ENCODE results near the gene SURF1. TPM values are rescaled to one million over a fixed set of nuclear protein-coding genes. Genes with fewer than 3 reads are reported as not detected.
"Not testable (repeated sequence)": the region's sequence is repeated elsewhere in the genome, so short reads cannot be mapped to it uniquely, and the experiment has no call there.

Gene SURF1
- total RNA-seq, 1 donor from 2014 or later = 30.7 TPM

DNA sequence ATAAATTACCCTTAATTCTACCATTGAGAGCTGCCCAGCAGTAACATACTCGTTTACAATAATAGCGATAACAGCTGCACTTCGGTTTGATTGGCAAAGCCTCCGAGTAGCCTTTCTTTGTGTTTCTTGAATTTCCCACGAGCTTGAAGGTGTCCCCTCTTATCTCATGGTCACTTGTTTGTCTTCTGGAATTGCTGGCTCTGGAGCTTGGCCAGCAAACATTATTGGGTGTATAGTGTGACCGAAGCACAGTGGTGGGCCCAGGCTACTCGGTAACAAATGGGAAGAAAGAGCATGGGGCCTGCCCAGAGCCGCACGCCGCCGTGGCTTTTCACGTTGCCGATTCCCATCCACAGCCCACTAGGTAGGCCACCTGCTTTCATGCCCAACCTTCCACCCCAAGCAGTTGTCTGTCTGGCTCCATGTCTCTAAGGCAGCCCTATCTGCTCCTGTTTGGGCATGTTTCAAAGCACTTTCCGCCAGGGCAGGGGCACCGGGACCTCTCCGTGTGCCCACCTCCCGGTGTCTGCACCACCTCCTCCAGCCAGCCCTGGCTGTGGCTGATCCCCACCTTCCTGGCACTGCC lies 28.5 kb upstream of the SURF1 start:
- DNase-seq (ENCODE audit: low read depth) = no peak

DNA sequence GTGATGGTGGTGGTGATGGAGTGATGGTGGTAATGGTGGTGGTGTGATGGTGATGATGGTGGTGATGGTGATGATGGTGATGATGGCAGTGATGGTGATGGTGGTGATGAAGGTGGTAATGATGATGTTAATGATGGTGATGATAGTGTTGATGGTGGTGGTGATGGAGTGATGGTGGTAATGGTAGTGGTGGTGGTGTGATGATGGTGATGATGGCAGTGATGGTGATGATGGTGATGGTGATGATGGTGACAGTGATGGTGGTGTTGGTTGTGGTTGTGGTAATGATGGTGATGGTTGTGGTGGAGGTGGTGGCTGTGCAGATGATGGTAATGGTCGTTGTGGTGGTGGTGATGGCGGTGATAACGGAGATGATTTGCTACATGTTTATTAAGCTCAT lies 27.2 kb upstream of the SURF1 start:
- DNase-seq (ENCODE audit: low read depth) = no peak

- no peak for DNase-seq (ENCODE audit: low read depth)
Measured at GRCh38 chr9:133382507-133383141, 26.3 kb upstream of the SURF1 start.

DNA sequence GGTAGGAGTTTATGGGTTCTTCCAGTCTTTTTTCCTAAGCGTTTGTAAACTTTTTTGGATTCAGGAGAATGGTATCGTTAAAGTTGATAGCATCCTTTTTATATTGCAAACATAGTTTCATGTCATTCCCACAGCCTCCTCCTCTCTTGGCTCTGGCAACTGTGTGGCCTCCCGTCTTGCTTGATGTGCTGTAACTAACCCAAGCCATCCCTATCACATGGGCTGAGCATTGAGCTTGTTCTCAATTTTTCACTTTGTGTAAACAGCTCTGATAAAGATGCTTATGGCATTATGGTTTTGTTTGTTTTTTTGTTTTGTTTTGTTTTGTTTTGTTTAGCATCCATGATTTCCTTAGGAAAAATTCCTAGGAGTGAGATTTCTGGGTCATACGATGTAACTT lies 24.4 kb upstream of the SURF1 start:
- DNase-seq (ENCODE audit: low read depth) = no peak

GRCh38 chr9:133379153-133380086 lies 23.1 kb upstream of the SURF1 start:
- DNase-seq (ENCODE audit: low read depth) = no peak

DNA sequence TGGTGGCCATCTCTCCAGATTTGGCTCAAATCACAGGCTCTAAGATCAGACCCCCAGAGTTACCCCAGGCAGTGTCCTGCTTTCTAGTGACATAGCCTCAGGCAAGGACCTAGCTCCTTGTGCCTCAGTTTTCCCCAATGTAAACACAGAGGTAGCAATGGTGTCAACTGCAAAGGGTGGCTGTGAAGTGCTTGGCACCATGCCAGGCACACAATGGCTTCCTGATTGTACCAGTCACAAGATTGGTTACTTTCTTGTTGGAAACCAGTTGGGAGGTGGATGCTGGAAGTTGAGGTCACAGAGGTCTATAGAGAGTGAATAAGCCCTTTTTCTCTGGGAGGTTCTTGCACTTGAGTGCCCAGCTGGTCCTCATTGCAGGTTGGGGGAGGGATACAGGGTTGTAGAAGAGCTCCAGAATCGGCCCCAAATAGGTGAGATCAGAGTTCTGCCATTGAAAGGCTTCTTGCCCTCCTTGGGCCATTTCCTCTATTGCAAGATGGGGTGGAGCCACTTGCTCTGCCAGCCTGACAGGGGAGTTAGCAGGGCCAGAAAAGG lies 22.2 kb upstream of the SURF1 start:
- DNase-seq (ENCODE audit: low read depth) = no peak

DNA sequence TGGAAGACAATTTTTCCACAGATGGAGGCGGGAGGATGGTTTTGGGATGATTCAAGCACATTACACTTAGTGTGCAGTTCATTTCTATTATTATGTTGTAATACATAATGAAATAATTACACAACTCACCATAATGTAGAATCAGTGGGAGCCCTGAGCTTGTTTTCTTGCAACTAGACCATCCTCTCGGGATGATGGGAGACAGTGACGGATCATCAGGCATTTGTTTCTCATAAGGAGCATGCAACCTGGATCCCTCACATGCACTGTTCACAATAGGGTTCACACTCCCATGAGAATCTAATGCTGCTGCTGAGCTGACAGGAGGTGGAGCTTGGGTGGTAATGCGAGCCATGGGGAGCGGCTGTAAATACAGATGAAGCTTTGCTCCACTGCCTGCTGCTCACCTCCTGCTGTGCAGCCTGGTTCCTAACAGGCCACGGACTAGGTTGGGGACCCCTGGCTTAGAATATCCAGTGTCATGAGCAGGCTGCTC lies 21.5 kb upstream of the SURF1 start:
- no peak for DNase-seq (ENCODE audit: low read depth)

DNA sequence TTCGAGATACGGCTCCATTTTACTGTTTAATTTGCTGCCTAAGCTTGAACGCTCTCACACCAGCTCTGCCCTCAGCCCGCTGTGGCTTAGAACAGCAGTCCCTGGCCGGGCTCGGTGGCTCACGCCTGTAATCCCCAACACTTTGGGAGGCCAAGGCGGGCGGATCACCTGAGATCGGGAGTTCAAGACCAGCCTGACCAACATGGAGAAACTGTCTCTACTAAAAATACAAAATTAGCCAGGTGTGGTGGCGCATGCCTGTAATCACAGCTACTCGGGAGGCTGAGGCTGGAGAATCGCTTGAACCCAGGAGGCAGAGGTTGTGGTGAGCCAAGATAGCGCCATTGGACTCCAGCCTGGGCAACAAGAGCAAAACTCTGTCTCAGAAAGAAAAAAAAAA lies 21.0 kb upstream of the SURF1 start:
- not testable (repeated sequence) for DNase-seq (ENCODE audit: low read depth)

DNA sequence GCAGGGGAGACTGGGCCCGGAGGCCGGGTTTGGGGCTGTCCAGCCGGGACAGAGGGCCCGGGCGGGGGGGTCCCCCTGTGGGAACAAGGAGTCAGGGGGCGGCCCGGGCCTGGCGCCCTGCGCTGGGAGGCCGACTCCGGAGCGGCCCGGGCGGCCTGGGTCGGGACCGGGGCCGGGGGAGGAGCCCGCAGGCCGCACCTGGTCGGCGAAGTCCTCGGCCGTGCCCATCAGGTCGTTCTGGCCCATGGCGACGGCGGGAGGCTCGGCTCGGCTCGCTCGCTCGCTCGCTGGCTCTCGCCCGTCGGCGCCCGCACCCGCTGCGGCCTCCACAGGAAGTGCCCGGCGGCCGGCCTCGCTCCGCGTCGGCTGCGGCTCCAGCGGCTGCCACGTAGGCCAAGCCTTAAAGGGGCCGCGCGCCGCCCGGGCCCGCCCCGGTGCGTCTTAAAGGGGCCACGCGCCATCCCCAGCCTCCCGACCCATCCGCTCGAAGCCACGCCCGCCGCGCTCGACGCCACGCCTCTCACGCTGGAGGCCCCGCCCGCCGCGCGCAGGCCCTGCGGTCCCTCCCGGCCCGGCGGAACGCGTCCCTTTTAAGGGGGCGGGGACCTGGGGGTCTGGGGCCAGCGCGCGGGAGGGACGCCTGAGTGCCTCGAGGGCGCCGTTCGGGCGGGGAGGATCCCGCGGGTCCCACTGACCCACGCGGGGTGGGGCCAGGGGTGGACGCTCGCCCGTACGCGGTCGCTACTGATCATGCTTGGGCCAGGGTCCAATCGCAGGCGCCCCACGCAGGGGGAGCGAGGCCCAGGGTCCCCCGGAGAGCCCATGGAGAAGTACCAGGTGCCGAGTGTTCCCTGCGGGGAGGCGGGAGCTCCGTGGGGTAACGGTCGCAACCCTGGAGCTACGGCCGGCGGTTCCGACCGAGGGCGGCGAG lies 19.7 kb upstream of the SURF1 start, which contains the start of the genes STKLD1 and SURF4:
STKLD1 (plus strand) TSS at position 643 of the 931 bp plus-strand sequence; CDS start at position 751, 108 bp downstream.
SURF4 (minus strand) TSS at position 337 of the 931 bp plus-strand sequence; CDS start at position 246, 91 bp downstream.
- DNase-seq (ENCODE audit: low read depth) = peak; percentile 96

DNA sequence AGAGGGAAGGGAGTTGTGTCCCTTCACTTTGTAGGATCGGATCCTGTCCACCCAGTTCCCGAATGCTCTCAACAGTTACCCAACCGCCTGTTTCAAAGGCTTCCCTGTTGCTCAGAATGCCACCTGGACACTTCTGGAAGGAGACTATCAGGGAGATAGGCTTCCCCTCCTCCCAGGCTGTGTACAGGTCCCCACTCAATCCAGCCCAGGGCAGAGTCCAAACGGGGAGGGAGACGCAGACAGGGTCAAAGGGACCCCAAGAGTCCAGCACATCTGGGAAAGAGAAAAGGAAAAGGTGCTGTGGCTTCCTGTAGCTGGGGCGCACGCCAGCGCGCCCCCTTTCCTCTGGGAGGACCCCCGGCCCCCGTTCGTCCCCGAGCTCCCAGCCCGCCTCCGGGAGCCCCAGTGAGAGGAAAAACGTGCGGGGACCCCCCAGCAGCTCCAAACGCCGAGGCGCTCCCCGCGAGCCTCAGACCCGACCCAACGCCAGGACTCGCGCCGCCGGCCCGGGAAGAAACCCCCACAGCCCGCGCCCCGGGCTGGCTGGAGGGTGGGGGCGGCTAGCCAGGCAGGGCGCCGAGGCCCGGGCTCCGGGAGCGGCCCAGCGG lies 18.9 kb upstream of the SURF1 start:
- peak; percentile 41 for DNase-seq (ENCODE audit: low read depth)

DNA sequence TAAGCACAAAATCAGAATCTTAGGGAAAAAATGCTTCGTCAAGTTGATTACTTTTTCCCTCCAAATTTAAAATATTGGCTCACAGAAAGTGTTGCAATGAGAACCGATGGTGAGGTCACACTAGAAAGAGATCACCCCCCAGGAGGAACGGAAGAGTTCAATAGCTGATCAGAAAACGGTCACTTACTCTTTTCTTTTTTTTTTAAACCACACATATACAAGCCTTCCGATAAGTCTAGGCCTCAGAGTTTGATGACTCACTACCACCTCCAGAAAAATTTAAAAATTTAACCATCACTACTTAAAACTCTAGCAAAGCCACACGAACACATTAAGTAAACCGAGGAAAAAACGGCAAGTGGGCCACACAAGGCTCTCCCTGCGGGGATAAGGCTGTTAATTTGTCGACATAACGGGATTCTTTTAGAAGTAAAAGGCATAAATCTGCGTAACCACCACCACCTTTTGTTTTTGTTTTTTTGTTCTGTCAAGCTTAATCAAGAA lies 18.4 kb upstream of the SURF1 start:
- no peak for DNase-seq (ENCODE audit: low read depth)

GRCh38 chr9:133372144-133372543 lies 15.9 kb upstream of the SURF1 start:
- DNase-seq (ENCODE audit: low read depth) = no peak

DNA sequence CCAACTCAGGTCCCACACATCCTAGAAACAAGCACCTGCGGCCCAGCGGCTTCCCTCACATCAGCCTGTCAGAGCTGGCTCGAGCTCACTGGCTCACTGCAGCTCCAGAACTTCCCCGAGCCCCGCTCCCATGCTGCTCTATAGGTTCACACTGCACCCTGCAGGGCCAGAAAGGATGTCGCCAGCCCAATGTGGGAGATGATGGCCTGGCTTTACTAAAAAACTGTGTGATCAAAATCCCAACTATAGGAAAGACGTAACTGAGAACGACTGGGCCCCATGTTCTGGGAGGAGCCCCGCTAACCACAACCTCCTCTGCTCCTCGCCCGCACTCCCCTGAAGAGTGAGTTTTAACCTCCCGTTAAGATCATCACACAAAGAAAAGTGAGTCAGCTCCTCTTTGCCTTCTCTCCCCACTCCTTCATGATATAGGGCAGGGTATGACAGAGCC lies 15.0 kb upstream of the SURF1 start:
- DNase-seq (ENCODE audit: low read depth) = no peak

- DNase-seq (ENCODE audit: low read depth) = no peak
Measured at GRCh38 chr9:133370685-133371084, 14.4 kb upstream of the SURF1 start.

- no peak for DNase-seq (ENCODE audit: low read depth)
Measured at GRCh38 chr9:133369933-133370332, 13.6 kb upstream of the SURF1 start.

DNA sequence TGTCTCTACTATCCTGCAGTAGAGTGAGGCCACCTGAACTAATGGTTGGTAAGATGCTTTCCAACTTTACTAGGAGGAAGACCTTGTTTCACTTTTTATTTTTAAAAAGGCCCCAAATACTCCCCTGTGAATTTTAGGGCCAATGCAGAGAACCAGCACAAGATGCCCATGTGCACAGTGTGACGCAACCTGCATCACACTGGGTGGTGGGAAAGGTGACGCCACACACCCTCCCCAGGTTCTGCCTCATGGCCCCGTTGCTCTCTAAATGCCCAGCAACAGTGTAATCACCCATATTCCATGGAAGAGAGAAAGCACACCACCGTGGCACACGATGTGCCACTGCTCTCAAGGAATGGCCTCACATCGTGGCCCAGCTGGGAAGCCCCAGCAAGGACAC lies 13.1 kb upstream of the SURF1 start:
- no peak for DNase-seq (ENCODE audit: low read depth)

DNA sequence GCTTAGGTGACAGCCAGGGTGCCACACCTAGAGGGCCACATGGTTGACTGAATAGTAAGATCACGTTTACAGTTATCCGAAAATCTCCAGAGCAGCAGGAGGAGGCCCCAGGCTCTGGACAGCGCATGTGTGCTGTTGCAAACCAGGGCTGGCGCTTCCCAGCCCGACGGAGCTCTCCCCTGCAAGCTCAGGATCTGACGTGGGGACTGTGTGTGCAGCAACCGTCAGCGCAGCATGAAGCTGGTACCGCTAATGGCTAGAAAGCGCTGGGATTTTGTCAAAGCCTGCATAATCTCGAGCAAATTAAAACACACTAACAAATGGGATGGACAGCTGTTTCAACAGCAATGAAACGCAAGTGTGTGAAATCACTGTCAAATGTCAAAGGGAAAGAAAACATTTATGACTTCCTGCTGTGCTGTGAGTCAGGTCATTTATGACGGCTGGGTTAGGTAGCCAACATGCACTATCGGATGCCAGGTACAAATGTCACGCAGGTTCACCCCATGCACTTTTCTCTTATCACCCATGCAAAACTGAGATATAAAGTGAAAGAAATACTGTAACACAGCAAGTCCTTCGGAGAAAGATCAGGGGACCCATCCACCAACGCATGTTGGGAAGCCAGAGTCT lies 12.1 kb upstream of the SURF1 start:
- DNase-seq (ENCODE audit: low read depth) = peak; percentile 52

GRCh38 chr9:133367778-133368177 lies 11.5 kb upstream of the SURF1 start:
- no peak for DNase-seq (ENCODE audit: low read depth)

DNA sequence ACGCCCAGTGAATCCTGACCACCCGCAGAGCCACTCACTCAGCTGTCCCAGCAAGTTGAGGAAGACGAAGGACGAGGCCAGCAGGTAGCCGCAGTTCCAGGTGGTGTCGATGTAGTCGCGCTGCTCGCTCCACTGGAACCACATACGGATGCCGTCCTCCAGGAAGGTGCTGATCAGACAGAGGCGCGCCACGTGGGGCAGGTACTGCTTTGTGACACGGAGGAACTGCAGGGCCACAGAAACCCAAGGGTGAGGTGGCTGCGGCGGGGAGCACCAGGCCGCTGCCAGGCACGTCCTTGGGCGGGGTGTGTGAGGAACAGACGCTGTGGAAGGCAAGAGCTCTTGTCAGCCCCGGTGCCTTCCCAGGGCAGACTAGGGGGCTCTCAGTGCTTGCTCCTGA lies 10.9 kb upstream of the SURF1 start:
- DNase-seq (ENCODE audit: low read depth) = no peak
